GM12891 (cell line): ENCODE data around the gene MTM1.

Source experiments
- DNase-seq: peaks from one replicate; pipeline ENCODE4 v3.0.0; 2011; ENCODE audit warnings: low spot score; ENCODE audit not compliant: insufficient read length
- FAIRE-seq: peaks from 2 replicates; lab custom pipeline; 2011; peaks lifted over from hg19 to GRCh38; lab: Jason Lieb, UNC
- PAX5 ChIP-seq: IDR thresholded peaks from 2 replicates; pipeline ENCODE4 v1.6.1; 2011; ENCODE audit warnings: low read length, moderate library complexity, mild to moderate bottlenecking; ENCODE audit not compliant: insufficient read depth, severe bottlenecking
- POLR2A ChIP-seq: IDR thresholded peaks from 2 replicates; pipeline ENCODE4 v1.6.1; 2011; ENCODE audit warnings: low read depth, low read length, control low read depth
- POLR2AphosphoS5 ChIP-seq: IDR thresholded peaks from 2 replicates; pipeline ENCODE4 v1.6.1; 2011; ENCODE audit warnings: low read depth, low read length, control low read depth
- POU2F2 ChIP-seq: IDR thresholded peaks from 2 replicates; pipeline ENCODE4 v1.6.1; 2011; ENCODE audit warnings: low read depth, mild to moderate bottlenecking, control low read depth, low read length, moderate library complexity
- SPI1 ChIP-seq: IDR thresholded peaks from 2 replicates; pipeline ENCODE4 v1.6.1; 2011; ENCODE audit warnings: low read depth, low read length, control low read depth
- TAF1 ChIP-seq: IDR thresholded peaks from 2 replicates; pipeline ENCODE4 v1.6.1; 2011; ENCODE audit warnings: low read depth, low read length, control low read depth

MTM1 gene

DNA sequence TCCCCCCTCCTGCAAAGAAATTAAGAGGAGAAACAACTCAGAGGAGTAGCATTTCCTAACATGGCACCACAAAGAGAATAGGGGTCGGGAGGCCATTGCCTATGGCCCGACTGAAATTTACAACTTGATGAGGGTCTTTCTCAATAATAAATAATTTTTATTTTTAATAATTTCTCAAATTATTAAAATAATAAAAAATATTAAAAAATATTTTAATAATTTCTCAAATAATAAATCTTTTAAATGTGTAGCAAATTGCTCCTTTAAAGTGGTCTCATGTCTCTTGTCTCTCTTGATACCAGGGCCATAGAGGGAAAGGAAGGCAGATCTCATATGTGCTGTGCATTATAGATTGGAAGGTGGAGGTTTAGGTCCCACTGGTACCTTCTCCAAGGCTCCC is 75.5 kb downstream of the MTM1 start:
- no peak for DNase-seq
- TF ChIP-seq POU2F2 (no peak), POLR2A (no peak), POLR2AphosphoS5 (no peak)
- no peak for FAIRE-seq

DNA sequence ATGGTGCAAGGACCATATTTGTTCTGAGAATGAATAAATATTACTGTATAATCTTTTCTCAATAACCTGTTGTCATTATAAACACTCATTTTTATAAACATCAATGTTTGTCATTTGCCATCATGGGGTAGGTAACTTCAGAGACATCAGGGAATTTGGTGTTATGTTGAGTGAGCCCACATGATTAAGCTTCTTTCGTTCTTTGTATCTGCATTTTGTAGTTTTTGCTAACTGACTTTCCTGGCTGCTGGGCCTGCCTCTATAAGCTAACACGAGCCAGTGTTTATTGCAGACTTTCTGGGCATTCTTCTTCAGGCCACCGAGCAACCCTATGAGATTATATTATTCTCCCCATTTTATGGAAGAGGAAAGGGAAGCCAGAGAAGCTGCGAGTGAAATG is 76.0 kb downstream of the MTM1 start:
- FAIRE-seq, result no peak
- DNase-seq, result no peak
- TF ChIP-seq PAX5 (no peak), TAF1 (no peak), SPI1 (no peak), POU2F2 (no peak), POLR2AphosphoS5 (no peak), POLR2A (no peak)

DNA sequence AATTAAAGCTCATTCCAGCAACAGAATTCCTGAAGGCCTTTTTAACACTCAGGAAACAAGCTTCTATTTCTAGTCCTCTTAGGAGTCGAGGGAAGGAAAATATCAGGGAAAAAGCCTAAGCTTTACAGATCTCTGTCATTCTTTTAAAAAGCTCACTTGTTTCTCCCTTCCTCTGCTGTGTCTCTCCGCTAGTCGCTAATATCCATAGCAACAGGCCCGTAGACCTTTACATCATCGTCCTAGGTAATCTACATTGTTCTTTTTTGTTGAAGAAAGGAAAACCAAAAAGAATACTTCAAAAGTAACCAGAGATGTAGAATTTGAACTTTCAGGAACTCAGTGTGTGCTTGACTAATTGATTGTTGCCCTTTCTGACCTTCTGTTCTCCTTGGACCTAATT is 78.9 kb downstream of the MTM1 start:
- FAIRE-seq, result no peak
- no peak for TF ChIP-seq PAX5
- TF ChIP-seq POLR2AphosphoS5, result no peak
- no peak for TF ChIP-seq TAF1
- no peak for TF ChIP-seq SPI1
- TF ChIP-seq POU2F2, result no peak
- no peak for TF ChIP-seq POLR2A
- DNase-seq, result no peak

DNA sequence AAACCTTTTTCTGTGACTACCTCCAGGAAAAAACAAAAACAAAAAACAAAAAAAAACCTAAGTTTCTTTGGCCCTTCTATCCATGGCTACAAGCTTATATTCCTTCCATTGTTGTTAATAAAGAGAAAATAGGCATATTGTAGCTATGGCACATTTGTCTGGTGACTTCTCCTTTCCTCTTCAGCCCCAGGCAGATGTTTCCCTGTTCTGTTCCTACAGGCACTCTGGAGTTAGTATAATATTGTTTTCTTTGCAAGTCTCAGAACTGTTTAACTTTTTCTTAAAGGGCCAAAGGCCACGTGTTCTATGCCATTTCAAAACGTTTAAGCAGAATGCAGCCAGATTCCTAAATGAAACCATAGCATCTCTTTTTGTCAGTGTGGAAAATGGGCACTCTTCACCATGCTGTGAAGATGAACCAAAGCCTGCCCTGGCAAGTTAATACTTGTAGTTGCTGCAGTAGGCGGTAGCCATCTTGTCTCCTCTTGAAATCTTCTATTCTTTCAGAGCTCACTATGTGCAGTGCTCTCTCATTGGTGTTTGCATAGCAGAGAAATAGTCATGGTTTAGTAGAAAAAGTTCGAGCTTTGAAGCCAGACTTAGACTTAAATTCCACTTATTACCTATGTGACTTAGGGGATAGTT is 80.0 kb downstream of the MTM1 start:
- no peak for FAIRE-seq

DNA sequence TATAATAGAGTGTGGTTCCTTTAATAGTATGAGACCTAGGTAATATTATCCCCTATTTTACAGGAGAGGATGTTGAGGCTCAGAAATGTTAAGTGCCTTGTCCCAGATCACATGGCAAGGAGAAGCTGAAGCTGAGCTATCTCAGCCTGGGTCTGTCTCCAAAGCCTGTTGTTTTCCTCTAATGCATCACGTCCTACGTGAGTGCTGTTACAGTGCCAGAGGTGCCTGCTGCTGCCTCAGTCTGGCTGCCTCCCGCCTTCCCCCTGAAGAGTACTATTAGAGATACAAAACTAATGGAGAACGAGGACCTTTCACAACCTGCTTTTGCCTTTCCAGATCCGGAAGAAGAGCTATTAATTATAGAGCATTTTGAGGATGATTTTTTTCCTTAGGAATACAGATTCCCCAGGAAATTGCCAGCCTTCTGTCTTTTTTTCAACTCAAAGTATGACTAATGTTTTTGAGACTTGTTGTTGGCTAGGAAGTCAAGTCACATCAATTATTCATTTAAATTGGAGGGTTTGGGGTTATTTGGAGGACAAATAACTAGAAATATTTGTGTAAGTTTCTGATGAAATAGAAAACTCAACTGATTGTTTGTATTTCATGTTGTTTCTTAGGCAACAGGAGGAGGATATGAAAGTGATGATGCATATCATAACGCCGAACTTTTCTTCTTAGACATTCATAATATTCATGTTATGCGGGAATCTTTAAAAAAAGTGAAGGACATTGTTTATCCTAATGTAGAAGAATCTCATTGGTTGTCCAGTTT is 80.9 kb downstream of the MTM1 start:
- no peak for FAIRE-seq
- TF ChIP-seq POLR2AphosphoS5 (no peak), PAX5 (no peak)
- no peak for DNase-seq

More for the DNA sequence above, 80.0 kb downstream of the MTM1 start:
- TF ChIP-seq POLR2AphosphoS5 (no peak), PAX5 (no peak)
- DNase-seq, result no peak

DNA sequence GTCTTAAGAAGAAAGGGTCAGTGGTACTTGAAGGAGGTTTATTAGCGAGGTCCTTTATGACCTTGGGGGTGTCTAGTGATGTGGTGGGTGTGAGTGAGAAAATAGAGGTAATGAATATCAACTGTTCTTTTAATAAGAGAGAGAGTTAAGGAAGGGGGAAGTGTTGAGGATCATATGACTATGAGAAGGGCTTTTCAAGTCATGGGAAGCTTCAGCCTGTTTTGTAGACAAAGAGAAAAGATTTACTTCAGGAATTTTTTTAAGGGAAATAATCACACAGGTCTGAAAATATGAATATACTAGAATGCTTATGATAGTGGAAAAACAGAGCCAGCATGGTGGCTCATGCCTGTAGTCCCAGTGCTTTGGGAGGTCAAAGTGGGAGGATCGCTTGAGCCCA is 83.5 kb downstream of the MTM1 start:
- FAIRE-seq, result no peak
- DNase-seq, result no peak
- no peak for TF ChIP-seq POLR2A
- TF ChIP-seq POLR2AphosphoS5, result no peak
- no peak for TF ChIP-seq SPI1
- TF ChIP-seq TAF1, result no peak

DNA sequence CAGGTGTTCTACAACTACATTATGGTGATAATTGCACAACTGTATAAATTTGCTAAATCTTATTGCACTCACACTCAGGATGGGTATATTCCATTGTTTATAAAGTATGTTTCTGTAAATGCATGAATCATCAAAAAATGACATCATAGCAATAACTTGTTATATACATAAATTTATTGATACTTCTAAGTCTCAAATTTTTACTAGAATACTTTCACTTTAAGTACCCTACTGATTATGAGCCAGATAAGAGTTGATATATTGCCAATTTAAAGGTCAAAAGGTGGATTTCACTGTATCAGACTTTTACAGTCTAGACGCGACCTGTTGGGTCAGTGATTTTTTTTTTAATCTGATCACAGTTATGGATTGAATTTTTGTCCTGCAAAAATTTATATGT is 87.4 kb downstream of the MTM1 start:
- no peak for FAIRE-seq
- no peak for DNase-seq
- TF ChIP-seq TAF1 (no peak), POLR2A (no peak), POU2F2 (no peak), POLR2AphosphoS5 (no peak), SPI1 (no peak), PAX5 (no peak)

DNA sequence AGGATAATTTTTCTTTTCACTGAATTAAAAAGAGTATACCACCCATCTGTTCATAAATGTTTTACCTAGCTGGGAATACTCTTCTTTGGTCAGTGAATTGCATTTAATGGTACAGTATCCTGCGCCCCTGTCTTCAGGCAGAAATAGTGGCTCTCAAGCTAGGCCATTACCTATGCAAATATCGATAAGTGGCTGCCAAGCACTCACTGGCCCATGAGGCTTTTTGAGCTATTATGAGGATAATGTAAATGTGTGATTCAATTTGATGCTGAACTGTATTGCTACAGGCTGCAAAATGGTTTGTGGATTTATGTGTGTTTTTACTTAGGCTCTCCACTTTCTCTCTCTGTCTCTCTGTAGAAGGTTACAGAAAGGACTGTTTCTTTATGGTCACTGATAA is 94.7 kb downstream of the MTM1 start:
- DNase-seq (no peak), FAIRE-seq (no peak)
- TF ChIP-seq POLR2AphosphoS5 (no peak), POU2F2 (no peak), TAF1 (no peak), PAX5 (no peak), POLR2A (no peak), SPI1 (no peak)

DNA sequence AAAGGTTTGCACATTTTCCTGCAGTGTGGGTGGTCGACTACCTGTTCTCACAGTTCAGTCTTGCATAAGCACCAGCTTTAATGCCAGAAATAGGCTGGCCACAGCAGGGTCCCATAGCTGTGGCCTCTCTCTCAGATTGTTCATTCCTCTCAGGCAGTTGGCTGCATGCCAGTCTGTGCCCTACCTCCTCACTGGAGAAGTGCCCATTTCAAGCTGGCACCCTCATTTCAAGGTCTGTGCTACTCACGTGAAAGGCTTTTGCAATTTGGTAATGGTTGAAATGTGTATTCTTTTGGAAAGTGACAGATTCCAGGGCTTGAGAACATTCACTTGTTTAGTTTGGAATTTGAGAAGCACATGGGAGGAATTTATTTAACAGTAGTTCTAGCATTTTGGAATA is 95.9 kb downstream of the MTM1 start:
- no peak for FAIRE-seq
- no peak for DNase-seq
- TF ChIP-seq SPI1 (no peak), POLR2A (no peak), POLR2AphosphoS5 (no peak), POU2F2 (no peak), TAF1 (no peak), PAX5 (no peak)

DNA sequence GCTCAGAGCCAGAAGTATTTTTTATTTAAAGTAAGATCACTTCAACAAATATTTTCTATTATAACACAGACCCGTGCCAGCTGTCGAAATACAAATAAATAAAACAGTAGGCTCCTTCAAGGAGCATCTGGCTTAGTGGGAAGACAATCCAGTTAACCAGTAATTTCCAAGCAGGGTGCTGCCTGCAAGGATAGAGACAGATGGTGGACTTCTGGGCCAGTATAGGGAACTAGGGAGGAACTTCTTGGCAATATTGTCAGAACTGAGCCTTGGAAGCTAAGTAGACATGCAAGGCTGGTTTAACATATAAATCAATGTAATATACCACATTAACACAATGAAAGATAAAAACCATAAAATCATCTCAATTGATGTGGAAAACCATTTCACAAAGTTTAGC is 107.8 kb downstream of the MTM1 start:
- TF ChIP-seq POLR2A, result no peak
- TF ChIP-seq POLR2AphosphoS5, result no peak
- no peak for TF ChIP-seq PAX5
- TF ChIP-seq SPI1, result no peak
- TF ChIP-seq TAF1, result no peak
- no peak for TF ChIP-seq POU2F2
- FAIRE-seq (no peak), DNase-seq (no peak)
